GM21515 (cell line): ENCODE results near the gene MATN4.

Source experiments
- ATAC-seq: cut with Tn5 transposase; IDR thresholded peaks from one replicate; pipeline ENCODE4 v1.9.1; 2021; ENCODE audit not compliant: unreplicated experiment

The MATN4 gene

GRCh38 chr20:45316150-45317080, 8.3 kb upstream of the MATN4 start:
- ATAC-seq = no peak

- ATAC-seq = no peak
These were observed 7.6 kb upstream of the MATN4 start for GRCh38 chr20:45315672-45316071.

GRCh38 chr20:45313943-45314342, 5.8 kb upstream of the MATN4 start:
- no peak for ATAC-seq

GRCh38 chr20:45313065-45313695, 5.1 kb upstream of the MATN4 start:
- no peak for ATAC-seq

DNA sequence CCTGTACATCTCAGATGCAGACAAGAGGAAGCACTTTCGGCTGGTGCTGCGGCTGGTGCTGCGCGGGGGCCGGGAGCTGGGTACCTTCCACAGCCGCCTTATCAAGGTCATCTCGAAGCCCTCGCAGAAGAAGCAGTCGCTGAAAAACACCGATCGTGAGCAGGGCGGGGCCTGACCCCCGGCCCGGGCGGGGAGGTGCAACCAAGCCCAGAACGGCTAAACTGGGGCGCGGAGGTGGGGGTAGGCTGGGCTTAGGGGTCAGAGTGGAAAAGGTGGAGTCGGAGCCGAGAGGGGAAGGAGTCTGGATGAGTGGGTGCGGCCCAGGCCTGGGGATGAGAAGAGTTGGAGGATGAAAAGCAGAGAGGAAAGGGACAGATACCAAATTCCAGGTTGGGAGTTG, 4.1 kb upstream of the MATN4 start:
- ATAC-seq = no peak

DNA sequence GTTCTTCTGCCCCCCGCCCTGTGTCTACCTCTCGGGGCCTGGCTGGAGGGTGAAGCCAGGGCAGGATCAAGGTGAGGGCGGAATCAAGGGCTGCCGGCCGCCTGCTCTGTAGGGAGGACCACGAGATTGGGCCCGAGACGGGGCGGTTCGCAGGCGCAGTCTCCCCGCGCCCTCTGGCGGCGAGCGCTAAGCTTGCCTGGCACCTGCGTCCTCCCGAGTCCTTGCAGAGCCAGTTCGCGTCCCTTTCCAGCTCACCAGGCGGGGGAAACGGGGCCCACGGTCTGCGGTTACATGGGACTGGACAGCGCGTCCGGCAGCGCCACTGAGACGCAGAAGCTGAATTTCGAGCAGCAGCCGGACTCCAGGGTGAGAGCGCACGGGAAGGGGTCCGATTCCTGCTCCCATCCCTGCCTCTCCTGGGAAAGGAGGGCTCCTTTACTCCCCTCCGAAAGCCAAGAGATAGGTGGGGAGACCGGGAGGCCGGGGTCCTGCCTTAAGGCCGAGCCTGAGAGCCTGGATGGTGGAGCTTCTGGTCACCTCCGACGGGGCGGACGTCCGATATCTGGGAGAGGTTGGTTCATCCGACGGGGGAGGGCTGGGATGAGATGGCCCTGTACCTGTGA, 3.6 kb upstream of the MATN4 start:
- no peak for ATAC-seq

GRCh38 chr20:45309075-45309474, 976 bp upstream of the MATN4 start:
- ATAC-seq = no peak

GRCh38 chr20:45307076-45307640, 941 bp downstream of the MATN4 start:
- ATAC-seq = no peak

DNA sequence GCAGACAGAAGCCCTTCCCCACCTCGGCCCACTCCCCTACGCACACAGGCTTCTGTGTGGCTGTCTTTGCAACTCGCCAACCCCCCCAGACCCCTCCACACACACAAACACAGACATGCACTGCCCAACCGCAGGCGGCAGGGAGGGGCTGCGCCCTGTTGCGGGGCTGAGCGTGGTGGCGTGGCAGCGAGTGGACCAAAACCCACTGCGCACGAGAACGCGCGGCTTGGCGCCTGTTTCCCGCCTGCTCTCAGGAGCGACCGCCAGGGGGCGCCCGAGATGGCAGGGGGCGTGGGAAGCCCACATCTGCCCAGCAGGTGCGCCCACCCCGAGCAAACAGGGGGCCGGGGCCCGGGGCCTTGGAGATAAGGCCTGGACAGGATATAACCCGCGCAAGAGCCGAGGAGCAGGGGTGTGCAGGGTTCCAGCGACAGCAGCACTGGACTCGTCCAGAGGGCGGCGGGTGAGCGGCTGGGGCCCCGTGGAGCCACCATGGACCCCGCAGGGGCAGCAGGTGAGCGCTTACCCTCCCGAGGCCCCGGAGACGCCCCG, 1.6 kb downstream of the MATN4 start, which contains the start of gene RBPJL:
Gene RBPJL, plus strand, starts transcription at position 410 of the 552 bp plus-strand sequence. Its CDS starts 83 bp downstream, at position 493.
- no peak for ATAC-seq

DNA sequence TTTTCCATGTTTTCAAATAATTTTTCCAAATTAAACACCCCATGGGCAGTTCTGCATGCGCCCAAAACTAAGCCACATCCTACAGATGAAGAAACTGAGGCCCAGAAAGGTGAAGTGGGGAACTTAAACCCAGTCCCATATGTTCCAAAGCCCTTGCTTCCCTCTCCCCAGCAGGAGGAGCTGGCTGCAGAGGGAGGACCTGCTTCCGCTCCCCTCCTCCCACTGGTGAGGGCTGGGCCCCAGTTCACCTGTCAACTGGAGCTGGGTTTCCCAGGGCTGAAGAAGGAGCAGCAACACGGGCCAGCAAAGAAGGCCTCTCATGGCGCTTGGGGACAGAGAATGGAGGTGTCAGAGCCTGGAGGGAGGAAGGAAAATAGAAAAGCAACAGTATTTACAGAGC, 2.8 kb downstream of the MATN4 start:
- ATAC-seq = no peak

GRCh38 chr20:45304464-45304999, 3.6 kb downstream of the MATN4 start:
- ATAC-seq = no peak

- no peak for ATAC-seq
These were observed 4.3 kb downstream of the MATN4 start for GRCh38 chr20:45303586-45304463.

GRCh38 chr20:45301824-45302271, 6.3 kb downstream of the MATN4 start:
- no peak for ATAC-seq

GRCh38 chr20:45300961-45301360, 7.1 kb downstream of the MATN4 start:
- ATAC-seq = no peak

GRCh38 chr20:45299786-45300185, 8.3 kb downstream of the MATN4 start:
- ATAC-seq = no peak

GRCh38 chr20:45297786-45298497, 10.2 kb downstream of the MATN4 start:
- ATAC-seq = no peak

DNA sequence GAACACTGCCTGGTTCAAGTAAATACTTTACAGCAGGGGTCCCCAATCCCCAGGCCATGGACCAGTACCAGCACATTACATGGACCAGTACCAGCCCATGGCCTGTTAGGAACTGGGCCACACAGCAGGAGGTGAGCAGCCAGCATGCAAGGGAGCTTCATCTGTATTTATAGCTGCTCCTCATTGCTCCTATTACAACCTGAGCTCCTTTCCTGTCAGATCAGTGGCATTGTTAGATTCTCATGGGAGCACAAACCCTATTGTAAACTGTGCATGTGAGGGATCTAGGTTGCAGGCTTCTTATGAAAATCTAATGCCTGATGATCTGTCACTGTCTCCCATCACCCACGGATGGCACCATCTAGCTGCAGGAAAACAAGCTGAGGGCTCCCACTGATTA, 13.4 kb downstream of the MATN4 start:
- ATAC-seq = no peak

DNA sequence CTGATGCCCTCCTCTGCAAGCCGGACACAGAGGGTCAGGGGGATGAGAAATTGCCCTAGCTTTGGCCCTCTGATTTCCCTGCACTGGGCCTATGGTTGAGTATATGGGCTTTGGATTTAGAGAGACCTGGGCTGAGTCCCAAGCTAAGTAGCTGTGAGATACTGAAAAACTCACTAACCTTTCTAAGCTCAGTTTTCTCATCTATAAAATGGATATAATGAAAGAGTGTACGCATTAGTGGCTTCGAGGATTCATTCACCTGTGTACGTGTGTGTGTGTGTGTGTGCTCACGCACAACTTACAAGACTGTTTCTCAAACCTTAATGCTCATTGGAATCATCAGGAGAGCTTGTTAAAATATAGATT, 14.1 kb downstream of the MATN4 start:
- no peak for ATAC-seq
